Limb (tissue), 2 donors: ENCODE results near the gene ANGEL2.
"Not testable (repeated sequence)": the region's sequence is repeated elsewhere in the genome, so short reads cannot be mapped to it uniquely, and the experiment has no call there.

Experiments
- DNase-seq, 2 donors: peaks; one replicate each; pipeline ENCODE4 v3.0.0-alpha.2; 2016; ENCODE audit errors: extremely low spot score in 2 of 2

Gene ANGEL2

GRCh38 chr1:212975111-212975918, 40.4 kb downstream of the ANGEL2 start:
- DNase-seq, result peak in 1 of 2 donors; percentile 13

DNA sequence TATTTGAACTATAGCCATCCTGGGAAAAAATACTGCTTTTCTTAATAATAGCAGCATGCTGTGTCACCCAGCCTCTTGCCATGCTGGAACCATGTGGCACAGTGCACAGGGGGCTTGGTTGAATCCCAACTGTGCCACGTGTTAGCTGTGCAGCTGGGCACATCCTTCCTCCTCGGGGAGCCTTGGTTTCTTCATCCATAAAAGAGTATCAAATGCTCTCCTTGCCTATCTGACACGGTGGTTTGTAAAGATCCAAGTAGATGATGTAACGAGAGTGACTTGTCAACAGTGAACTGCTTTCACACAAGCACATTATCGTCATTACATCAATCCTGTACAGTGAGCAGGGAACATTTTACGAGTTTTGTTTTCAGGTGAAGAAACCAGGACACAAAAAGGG, 41.0 kb downstream of the ANGEL2 start:
- DNase-seq, result peak in 1 of 2 donors; percentile 4

GRCh38 chr1:212973899-212974298, 41.8 kb downstream of the ANGEL2 start:
- peak in 1 of 2 donors; percentile 11 for DNase-seq

DNA sequence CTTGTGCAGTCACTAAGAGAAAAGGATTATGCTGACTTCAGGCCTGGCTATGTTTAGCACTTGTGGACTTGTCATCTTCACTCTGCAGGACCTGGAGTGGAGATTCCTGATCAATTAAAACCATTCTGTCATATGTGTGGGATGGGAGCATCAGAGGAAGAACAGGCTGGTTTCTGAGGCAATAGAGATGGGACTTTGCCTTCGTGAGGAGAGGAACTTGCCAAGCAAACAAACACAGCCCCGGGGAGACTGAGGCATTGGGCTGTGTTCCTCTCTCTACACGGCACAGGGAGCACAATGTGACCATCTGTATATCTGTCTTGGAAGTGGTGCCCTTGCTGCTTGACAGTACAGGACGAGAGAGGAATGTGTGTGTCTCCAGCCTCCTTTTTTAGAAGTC, 42.2 kb downstream of the ANGEL2 start:
- DNase-seq, result peak in 1 of 2 donors; percentile 6

DNA sequence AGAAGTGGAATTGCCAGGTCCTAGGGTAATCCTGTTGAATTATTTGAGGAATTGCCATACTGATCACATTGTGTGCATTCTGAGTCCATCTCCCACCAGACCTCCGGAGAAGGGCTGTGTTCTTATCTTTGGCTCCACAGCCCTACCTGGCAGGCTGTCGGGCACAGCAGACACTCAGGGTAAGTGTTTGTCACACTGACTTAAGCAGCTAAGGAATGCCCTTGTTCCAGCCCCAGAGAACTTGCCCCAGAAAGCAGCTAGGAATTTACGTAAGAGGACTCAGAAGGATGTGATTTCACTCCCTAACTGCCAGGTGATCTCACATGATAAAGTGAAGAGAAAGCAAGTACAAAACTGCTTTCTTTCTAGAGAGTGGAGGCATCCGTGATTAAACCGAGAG, 44.4 kb downstream of the ANGEL2 start:
- DNase-seq, result no peak

DNA sequence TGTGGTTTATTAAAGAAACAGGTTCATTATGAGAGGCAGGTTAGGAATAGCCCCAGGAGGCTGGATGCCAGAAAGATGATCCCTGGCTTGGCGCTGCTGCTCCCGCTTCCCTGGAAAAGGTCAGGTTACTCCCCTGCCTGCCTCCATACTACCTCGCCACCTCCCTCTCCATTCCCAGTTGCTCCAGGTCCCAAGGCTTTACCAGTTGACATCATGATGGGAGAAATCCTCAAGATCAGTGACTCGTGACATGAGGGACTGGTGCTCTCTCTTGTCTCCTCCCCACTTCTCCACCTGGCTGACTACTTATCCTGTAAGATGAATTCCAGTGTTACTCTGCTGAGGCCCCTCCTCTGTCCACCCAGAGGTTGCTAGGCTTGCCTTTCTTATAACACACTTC, 45.6 kb downstream of the ANGEL2 start:
- DNase-seq, result no peak

GRCh38 chr1:212968368-212968863, 47.3 kb downstream of the ANGEL2 start:
- DNase-seq, result peak; percentile 67 to 70

GRCh38 chr1:212967801-212968200, 47.9 kb downstream of the ANGEL2 start:
- peak in 1 of 2 donors; percentile 61 for DNase-seq

DNA sequence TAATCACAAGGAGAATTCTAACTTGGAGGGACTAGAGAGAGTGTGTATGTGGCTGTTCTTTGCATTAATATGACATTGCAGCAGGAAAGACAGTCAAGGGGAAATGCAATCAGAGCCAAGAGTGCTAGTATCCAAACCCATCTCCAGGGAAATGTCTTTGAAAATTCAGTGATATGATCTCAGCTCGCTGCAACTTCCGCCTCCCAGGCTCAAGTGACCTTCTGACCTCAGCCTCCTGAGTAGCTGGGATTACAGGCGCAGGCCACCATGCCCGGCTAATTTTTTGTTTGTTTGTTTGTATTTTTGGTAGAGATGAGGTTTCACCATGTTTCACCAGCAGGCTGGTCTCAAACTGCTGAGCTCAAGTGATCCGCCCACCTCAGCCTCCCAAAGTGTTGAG, 49.1 kb downstream of the ANGEL2 start:
- DNase-seq, result no peak

- not testable (repeated sequence) for DNase-seq
Observed at GRCh38 chr1:212964993-212965392, 50.7 kb downstream of the ANGEL2 start.

- DNase-seq, result no peak
Observed at GRCh38 chr1:212964102-212964501, 51.6 kb downstream of the ANGEL2 start.

DNA sequence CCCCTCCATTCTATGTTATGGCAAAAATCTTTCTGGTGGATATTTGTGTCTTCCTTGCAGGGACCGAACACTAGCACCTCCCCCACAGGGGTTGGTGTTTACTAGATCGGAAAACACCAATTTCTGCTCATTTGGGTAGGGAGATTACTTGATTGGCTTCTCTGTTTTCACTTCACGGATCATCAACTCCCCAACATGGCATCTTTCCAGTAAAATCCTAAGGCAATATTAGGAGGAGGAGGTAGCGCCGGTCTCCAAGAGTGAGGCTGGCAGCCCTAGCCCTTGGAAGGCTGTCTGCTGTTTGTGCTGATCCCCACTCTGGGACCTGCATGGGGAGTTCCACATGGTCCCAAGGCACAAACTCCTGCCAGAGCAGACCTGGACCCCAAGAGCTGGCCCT, 53.2 kb downstream of the ANGEL2 start:
- DNase-seq, result no peak

DNA sequence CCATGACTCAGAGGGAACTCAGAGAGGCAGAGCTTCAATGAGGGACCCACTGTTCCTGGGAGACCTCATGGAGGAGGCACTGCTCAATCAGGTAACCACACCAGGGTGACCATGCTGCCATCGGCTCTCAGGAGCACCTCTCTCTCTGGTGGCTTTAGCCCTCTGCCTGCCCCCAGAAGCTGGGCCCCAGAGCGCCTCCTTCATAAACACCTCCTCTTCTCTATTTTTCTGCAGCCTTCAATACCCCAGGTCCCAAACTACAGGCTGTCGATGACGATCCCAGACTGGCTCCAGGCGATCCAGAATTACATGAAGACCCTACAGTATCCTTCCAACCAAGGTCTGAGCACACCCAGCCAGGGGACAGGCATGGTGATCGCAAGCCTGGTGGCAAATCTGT, 54.7 kb downstream of the ANGEL2 start:
- DNase-seq, result no peak

DNA sequence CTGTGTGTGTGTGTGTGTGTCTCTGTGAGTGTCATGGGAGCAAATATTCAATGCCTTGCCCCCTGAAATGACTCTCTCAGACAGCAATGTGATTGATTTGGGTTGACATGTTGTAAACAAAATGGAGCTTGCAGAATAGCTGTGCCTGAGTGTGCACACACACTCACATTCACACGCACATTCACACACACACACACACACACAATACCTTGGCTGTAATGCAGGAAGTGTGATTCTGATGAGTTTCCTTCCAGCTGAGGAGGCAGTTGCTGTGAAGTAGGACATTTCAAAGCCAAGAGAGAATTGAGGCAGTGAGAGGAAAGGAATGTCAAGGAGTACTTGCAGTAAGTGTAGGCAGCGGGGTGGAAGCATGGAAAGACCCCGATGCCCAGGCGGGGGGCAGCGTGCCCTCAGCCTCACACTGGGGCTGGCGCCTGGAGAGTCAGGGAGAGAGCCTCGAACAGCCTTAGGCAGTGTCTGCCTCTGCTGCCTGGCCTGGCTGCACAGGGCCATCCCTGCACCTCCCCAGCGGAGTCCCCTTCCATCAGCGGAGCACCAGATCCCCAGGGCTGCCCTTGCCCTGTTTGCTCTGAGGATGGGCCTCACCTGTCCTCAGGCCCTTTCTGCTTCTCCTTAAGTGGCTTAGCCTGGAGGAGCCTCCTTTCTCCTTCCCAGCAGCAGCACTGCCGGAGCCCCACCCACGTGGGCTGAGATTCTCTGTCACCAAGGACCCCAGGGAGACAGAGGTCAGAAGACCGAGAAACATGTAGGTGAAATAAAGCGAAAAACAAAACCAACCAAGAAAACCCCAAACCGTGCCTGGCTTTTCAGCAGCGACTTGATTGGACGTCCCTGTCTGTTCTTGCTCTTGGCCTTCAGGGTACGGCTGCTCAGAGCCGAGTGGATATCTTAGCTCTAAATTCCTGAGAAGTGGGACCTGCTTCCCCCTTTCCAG, 56.1 kb downstream of the ANGEL2 start:
- DNase-seq, result no peak

DNA sequence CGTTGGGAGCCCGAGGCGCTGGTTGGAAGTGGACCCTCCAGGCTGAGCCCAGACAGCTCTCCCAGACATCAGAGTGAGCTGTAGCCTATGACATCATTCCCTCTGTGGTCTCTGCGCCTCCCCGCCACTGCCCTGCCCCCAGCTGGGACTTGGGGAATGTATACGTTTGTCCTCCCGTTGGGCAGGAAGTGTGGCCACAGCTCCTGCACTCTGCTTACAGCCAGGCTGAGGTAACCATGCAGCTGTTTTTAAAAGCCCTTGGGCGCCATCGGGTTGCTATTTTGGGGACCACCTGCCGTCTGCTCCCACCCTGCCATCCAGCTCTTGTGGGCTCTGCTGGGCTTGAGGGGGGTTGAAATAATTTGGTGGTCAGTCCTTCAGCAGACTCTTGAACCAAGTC, 57.5 kb downstream of the ANGEL2 start:
- peak in 1 of 2 donors; percentile 64 for DNase-seq

GRCh38 chr1:212957546-212957945, 58.1 kb downstream of the ANGEL2 start:
- no peak for DNase-seq

DNA sequence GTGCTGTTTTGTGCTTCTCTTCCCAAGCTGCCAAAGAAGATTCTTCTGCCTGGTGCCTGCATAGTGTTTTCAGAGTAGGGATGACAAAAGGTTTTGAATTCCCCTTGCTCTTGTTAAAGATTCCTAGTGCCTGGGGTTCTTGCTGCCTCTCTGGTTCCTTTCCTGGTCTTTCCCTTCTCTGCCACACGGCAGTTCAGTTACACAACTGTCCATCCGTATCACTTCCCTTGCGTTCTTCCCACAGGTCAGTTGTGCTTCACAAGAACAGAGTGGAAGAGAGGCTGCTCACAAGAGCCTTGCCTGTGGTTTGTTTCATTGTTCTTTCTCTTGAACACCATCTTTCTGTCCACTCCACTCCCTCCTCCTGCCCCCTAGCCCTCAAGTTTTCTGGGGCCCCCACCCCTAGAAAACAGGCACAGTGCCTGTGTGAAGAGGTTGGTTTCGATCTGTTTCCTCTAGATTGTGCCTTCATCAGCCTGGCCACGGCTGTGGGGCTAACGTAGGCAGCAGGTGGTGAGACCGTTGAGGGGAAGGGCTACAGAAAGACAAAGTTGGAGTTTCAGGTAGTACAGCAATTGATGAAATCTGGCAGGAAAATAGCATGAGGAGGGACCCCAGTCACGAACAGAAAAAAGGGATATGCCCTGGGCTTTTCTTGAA, 59.6 kb downstream of the ANGEL2 start:
- no peak for DNase-seq

DNA sequence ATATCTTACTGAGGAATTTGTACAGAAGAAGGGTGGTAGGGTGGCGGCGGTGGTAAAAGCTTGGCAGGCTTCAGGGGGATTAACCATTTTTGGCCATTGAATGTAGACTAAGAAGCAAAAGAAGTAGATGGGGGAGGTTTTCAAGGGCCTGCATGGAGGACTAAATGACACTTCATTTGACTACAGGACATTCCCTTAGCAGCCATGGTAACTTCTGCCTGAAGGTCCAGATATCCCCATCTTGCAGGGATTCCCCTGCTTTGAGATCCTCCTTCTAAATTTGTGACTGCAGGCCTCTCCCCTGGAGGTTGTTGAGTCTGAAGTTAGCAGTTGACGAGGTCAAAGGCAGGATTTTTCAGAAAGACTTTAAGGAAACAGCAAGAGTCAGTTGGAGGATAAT, 60.6 kb downstream of the ANGEL2 start:
- DNase-seq, result no peak

DNA sequence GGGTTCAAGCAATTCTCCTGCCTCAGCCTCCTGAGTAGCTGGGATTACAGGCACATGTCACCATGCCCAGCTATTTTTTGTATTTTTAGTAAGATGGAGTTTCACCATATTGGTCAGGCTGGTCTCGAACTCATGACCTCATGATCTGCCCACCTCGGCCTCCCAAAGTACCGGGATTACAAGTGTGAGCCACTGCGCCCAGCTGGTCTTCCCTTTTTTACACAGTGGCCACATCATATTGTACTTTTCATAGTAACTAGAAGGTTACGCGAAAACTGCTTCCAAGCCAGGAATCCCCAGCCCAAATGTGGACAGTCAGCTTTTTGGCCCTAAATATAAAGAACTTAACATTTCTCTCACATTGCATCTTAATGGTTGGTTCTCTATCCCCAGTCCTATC, 61.2 kb downstream of the ANGEL2 start:
- DNase-seq, result no peak

DNA sequence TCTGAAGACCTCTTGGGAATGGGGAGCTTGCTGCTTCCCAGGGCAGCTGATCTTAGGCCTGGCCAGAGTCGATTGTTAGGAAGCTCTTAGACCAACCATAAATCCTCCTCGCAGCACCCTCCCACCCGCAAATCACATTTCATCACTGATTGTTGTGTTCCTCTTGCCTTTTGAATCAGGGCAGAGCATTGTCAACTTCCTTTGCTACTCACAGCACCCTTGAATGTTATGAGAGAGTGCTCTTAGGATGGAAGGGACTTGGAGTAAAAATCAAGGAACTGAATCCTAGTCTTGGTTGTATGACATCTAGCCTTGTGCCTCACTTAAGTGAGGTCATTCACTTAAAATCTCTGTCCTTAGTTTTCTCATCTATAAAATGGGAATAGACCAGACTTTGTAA, 62.3 kb downstream of the ANGEL2 start:
- no peak for DNase-seq

- DNase-seq, result peak; percentile 46 to 53
Observed at GRCh38 chr1:212952641-212952976, 63.1 kb downstream of the ANGEL2 start.
